ENCODE data around the gene MOB1B.

DNA sequence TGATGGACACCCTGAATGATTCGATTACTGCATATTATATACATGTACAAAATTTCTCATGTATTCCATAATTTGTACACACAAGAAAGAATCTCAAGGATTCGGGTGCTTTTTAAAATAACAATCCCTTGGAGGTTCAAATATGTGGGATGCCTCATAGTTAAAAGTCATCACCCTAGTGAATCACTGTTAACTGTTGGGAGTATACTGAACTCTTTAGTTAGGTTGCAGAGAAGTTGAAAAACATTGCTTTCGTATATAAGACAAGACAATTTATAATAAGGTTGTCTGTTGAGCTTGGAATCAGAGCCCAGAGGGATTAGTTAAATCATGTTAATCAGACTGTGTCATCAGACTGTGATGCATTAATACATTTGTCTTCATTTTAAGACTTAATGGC is 106.9 kb downstream of the MOB1B start:
- TF ChIP-seq, protein P1, sequence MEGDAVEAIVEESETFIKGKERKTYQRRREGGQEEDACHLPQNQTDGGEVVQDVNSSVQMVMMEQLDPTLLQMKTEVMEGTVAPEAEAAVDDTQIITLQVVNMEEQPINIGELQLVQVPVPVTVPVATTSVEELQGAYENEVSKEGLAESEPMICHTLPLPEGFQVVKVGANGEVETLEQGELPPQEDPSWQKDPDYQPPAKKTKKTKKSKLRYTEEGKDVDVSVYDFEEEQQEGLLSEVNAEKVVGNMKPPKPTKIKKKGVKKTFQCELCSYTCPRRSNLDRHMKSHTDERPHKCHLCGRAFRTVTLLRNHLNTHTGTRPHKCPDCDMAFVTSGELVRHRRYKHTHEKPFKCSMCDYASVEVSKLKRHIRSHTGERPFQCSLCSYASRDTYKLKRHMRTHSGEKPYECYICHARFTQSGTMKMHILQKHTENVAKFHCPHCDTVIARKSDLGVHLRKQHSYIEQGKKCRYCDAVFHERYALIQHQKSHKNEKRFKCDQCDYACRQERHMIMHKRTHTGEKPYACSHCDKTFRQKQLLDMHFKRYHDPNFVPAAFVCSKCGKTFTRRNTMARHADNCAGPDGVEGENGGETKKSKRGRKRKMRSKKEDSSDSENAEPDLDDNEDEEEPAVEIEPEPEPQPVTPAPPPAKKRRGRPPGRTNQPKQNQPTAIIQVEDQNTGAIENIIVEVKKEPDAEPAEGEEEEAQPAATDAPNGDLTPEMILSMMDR (IDR thresholded peaks at IDR 0.05): no peak
- TF ChIP-seq EZH2phosphoT487 (IDR thresholded peaks at IDR 0.05): no peak
- TF ChIP-seq EZH2 (IDR thresholded peaks at IDR 0.05): no peak
